MCF 10A (cell line): ENCODE measurements around the gene SYNJ2BP. TPM values are rescaled to one million over a fixed set of nuclear protein-coding genes. Genes with fewer than 3 reads are reported as not detected.

Source experiments
- BruUV-seq: library from RNA; stranded (reverse); fragments of 400-500 nt; replicated peaks from 2 replicates; lab custom pipeline; 2021; lab: Mats Ljungman, UMichigan
- CTCF ChIA-PET: fragments of 300-600 bp; sonication (Branson Sonifier 250); formaldehyde crosslinking; extraction: SDS; loops from one replicate; lab custom pipeline; 2021; ENCODE audit warnings: antibody characterized with exemption, inconsistent platforms; lab: Yijun Ruan, JAX
- POLR2A ChIA-PET: fragments of 300-600, 350-650 bp; sonication (Branson Sonifier 250); formaldehyde crosslinking; extraction: SDS; loops from one replicate; lab custom pipeline; 2020; ENCODE audit warnings: antibody characterized with exemption, inconsistent platforms; lab: Yijun Ruan, JAX
- DNase-seq: peaks from one replicate; pipeline ENCODE4 v3.0.0-alpha.2; 2018; ENCODE audit not compliant: unreplicated experiment
- H3K27ac Mint-ChIP-seq: one replicate; pipeline ENCODE4 v1.8.0; 2022; ENCODE audit warnings: mild to moderate bottlenecking, low read depth, mixed read lengths; ENCODE audit not compliant: unreplicated experiment
- H3K27me3 Mint-ChIP-seq: one replicate; pipeline ENCODE4 v1.8.0; 2022; ENCODE audit warnings: mixed read lengths; ENCODE audit not compliant: insufficient read depth, unreplicated experiment
- H3K36me3 Mint-ChIP-seq: one replicate; pipeline ENCODE4 v1.8.0; 2022; ENCODE audit warnings: mild to moderate bottlenecking, moderate library complexity, mixed read lengths; ENCODE audit not compliant: insufficient read depth, unreplicated experiment
- H3K4me1 Mint-ChIP-seq: one replicate; pipeline ENCODE4 v1.8.0; 2022; ENCODE audit warnings: mixed read lengths; ENCODE audit not compliant: insufficient read depth, unreplicated experiment
- H3K4me3 Mint-ChIP-seq: one replicate; pipeline ENCODE4 v1.8.0; 2022; ENCODE audit warnings: mild to moderate bottlenecking, moderate library complexity, mixed read lengths; ENCODE audit not compliant: unreplicated experiment
- H3K9me3 Mint-ChIP-seq: one replicate; pipeline ENCODE4 v1.8.0; 2022; ENCODE audit warnings: mixed read lengths; ENCODE audit not compliant: unreplicated experiment
- intact Hi-C: fragments of 100-400 bp; cut with micrococcal nuclease; formaldehyde crosslinking; loops from 2 replicates; pipeline ENCODE4 v1.14.1; 2022
- total RNA-seq: library from RNA; stranded (reverse); gene quantifications from 2 replicates; pipeline ENCODE4 v1.2.3, GENCODE V29; 2022
- TF ChIP-seq, protein P1 (sequence below): fragments of 200-600 bp; IDR thresholded peaks from one replicate; pipeline ENCODE4 v1.8.0; 2022; ENCODE audit warnings: antibody characterized with exemption, mild to moderate bottlenecking; ENCODE audit not compliant: unreplicated experiment

The SYNJ2BP gene
- total RNA-seq, 1 experiment from 2014 or later: 12.6 TPM

- ChIA-PET CTCF (no interaction called here), POLR2A (no interaction called here)
- intact Hi-C loops: no loop called here
- H3K4me3 Mint-ChIP-seq: no peak overlapping the region
- no TSS peak for BruUV-seq
- no peak overlapping the region for H3K27ac Mint-ChIP-seq
- H3K9me3 Mint-ChIP-seq: no peaks in the 10 kb centered on the region
- no peaks in the 10 kb centered on the region for H3K27me3 Mint-ChIP-seq
- TF ChIP-seq, protein P1, sequence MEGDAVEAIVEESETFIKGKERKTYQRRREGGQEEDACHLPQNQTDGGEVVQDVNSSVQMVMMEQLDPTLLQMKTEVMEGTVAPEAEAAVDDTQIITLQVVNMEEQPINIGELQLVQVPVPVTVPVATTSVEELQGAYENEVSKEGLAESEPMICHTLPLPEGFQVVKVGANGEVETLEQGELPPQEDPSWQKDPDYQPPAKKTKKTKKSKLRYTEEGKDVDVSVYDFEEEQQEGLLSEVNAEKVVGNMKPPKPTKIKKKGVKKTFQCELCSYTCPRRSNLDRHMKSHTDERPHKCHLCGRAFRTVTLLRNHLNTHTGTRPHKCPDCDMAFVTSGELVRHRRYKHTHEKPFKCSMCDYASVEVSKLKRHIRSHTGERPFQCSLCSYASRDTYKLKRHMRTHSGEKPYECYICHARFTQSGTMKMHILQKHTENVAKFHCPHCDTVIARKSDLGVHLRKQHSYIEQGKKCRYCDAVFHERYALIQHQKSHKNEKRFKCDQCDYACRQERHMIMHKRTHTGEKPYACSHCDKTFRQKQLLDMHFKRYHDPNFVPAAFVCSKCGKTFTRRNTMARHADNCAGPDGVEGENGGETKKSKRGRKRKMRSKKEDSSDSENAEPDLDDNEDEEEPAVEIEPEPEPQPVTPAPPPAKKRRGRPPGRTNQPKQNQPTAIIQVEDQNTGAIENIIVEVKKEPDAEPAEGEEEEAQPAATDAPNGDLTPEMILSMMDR: no peak
- H3K36me3 Mint-ChIP-seq: peaks cover 6% of the 10 kb centered on the region
- DNase-seq: no peak
- H3K4me1 Mint-ChIP-seq: no peaks in the 10 kb centered on the region
Observed at GRCh38 chr14:70398706-70399431, 18.0 kb downstream of the SYNJ2BP start.

DNA sequence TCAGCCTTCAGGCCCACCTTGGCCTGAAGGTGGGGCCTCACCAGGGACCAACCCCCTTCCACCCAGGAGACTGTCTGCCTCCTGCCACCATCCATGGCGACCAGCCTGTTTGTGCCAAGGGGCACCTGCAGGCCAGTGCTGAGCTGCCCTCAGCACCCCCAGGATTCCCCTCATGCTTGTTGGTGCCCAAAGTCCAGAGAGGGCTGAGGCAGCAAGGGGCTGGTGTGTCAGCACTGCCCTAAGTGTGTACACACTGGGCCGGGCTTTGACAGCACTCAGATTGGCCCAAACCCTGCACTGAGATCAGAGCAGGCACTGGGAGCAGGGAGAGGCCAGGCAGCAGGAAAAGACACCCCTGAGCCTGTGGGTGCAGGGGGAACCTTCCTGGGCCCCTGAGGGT, 18.6 kb downstream of the SYNJ2BP start:
- Mint-ChIP-seq H3K27me3 (no peaks in the 10 kb centered on the region), H3K36me3 (peaks cover 6% of the 10 kb centered on the region), H3K4me3 (no peak overlapping the region), H3K4me1 (no peaks in the 10 kb centered on the region), H3K9me3 (no peaks in the 10 kb centered on the region), H3K27ac (no peak overlapping the region)
- intact Hi-C loops: no loop called here
- DNase-seq: no peak
- CTCF ChIA-PET: no interaction called here
- TF ChIP-seq, protein P1: no peak
- POLR2A ChIA-PET: interaction anchor here (0.6 kb wide), 1 partner anchor 10 kb away, joined by 4 read pairs; no protein-coding TSS in a partner anchor
- no TSS peak for BruUV-seq

- TF ChIP-seq, protein P1: no peak
- intact Hi-C loops: no loop called here
- no peak for DNase-seq
- Mint-ChIP-seq H3K9me3 (no peaks in the 10 kb centered on the region), H3K4me3 (no peak overlapping the region), H3K27ac (no peak overlapping the region), H3K4me1 (no peaks in the 10 kb centered on the region), H3K36me3 (peaks cover 6% of the 10 kb centered on the region), H3K27me3 (no peaks in the 10 kb centered on the region)
- POLR2A ChIA-PET: interaction anchor here (0.6 to 0.7 kb wide), 3 partner anchors 9 to 366 kb away, joined by 3 to 4 read pairs (median 4); no protein-coding TSS in a partner anchor
- CTCF ChIA-PET: no interaction called here
- no TSS peak for BruUV-seq
Observed at GRCh38 chr14:70397746-70398145, 19.1 kb downstream of the SYNJ2BP start.

DNA sequence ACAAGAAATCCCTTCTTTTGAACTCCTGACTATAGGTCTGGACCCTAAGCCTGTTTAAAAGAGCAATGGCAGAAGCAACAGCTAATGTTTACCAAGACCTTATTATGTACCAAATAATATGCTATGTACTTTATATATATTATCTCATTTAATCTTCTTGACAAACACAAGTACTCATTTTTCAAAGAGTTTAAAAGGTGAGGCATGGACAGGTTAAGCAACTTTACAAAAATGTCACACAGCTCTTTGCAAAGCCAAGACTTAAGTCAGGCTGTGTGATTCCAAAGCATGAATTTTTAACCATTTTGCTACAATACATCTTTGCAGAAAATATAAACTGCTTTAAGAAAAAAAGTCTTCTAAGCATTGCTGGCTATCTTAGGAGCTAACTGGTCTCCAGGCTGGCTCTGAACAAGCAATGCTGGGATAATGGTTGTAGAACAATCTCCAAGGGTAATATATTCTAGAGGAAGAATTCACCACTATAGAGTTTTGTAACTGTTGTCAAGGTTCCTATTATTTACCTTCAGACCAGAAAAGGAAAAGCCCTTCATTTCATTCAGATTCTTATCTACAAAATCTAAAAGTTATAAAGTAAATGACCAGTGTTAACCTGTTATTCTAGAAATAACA, 22.1 kb downstream of the SYNJ2BP start:
- TF ChIP-seq, protein P1: no peak
- Mint-ChIP-seq H3K4me3 (no peak overlapping the region), H3K27me3 (no peaks in the 10 kb centered on the region), H3K36me3 (no peaks in the 10 kb centered on the region), H3K4me1 (no peaks in the 10 kb centered on the region), H3K27ac (no peak overlapping the region), H3K9me3 (no peaks in the 10 kb centered on the region)
- no TSS peak for BruUV-seq
- ChIA-PET CTCF (no interaction called here), POLR2A (interaction anchor here (0.7 kb wide), 1 partner anchor 34 kb away, joined by 3 read pairs; no protein-coding TSS in a partner anchor)
- intact Hi-C loops: no loop called here
- no peak for DNase-seq
